ENCODE measurements around the gene FOXG1.

The FOXG1 gene

GRCh38 chr14:28766469-28766955 lies at the start of gene FOXG1:
TSS of gene FOXG1 (plus strand) at chr14:28766787. CDS start at chr14:28767280, 493 bp downstream.
- no peak for DNase-seq

DNA sequence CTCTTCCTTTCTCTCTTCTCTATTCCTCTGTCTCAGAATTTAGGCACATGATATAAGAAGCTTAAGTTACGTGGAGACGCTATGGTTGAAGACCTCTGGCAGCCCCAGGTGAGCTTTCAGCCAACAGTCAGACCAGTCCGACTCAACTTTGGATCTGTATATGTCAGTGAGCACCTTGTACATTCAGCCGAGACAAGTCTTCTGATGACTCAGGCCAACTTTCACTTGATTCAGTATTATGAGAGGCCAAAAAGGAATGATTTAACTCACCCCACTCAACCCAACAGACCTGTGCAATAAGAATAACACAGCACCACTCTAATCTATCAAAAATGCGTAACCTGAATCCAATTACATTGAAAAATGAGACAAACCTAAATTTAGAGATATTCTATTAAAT lies 47.5 kb upstream of the FOXG1 start:
- no peak for DNase-seq

- no peak for DNase-seq
Observed at GRCh38 chr14:28731358-28731757, 35.2 kb upstream of the FOXG1 start.

GRCh38 chr14:28742171-28742846 lies 24.3 kb upstream of the FOXG1 start:
- DNase-seq = no peak

DNA sequence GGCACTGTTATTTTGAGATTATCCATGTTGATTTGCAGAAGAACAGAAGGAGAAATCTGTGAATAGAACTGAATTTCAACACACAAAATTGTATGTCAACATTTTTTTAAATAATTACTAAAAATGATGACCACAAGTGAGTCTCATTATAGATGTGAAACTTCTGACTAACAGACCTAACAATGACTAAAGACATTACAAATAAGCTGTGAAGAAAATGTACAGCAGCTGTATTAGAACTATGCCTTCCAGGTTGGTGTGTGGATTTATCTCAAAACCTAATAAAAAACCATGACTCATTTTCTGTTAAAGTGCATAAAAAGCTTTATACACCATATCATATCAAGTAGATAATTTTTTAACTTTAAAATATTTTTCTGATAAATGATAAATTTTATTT lies 22.5 kb upstream of the FOXG1 start:
- no peak for DNase-seq

DNA sequence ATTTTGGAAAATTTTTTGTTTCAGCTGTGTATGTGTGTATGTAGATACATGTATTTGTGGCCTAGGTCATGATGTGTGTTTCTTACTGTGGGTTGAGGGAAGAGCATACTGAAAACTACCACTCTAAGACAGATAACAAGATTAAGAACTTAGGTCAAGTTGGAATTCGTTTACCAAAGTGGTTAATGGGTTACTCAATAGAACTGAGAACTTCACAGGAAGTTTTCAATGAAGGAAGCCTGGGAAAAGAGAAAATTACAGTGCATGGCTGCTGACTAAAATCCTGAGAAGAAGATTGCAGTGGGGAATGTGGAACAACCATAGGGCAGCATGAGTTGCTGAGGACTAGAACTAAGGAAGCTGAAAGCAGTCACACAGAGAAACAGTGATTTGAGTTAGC lies 21.4 kb upstream of the FOXG1 start:
- DNase-seq = no peak

GRCh38 chr14:28746247-28746646 lies 20.3 kb upstream of the FOXG1 start:
- DNase-seq = no peak

DNA sequence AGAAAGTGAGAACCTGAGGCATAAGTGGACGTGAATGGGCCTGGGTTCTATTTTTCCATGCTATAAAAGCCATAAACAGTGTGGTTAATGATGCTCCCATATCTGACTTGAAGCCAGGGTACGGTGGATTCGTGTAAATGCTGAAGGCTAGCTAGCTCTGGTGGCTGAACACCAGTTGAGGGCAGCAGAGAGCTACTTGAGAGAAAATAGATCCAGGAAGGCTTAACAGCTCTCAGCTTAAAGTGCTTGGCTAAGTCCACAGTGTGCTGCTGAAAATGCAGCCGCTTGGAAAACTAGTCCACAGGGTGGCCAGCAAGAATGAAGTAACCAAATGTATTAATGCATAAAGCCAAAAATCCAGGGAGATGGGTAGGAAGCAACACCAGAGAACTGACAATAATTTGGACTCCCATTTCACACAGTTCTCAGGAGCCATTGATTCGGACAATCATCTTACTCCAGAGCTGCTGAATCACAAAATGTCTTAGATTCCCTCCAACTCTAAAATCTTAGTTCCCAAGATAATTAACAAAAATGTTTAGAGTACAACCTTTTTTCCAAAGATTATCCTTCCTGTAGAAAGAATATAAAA lies 15.0 kb upstream of the FOXG1 start:
- peak; percentile 68 for DNase-seq

DNA sequence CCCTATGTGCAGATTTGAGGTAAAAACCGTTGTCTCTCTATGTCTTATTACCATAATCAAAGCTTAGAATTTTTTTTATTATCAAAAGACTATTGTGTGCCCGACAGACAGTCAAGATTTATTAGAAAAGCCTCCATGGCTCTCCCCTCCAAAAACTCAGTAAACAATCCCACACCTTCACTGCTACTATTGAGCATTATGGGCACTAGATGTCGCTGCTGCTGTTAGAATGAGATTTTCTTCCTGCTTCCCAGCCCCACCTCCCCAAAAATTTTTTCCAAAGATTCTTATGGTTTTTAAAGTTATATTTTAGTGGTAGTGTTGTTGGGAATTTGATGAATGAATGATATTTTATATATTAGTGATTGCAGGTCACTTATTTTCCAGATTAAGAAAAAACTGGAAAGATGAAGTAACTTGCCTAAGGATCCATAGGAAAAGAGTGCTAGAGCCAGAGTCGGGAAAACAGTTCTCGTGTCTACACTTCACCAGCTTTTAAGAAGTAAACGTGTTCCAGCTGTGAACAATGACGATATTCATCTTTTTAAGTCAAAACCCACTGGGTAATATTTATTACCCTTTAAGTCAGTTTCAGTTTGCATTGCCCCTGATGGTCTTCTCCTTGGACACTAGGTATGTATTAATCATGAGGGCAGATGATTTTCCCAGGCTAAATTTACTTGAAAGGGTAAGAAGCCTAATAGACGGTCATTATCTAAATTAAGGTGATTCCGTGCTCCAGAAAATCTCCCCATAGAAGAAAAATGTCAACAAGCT lies 12.2 kb upstream of the FOXG1 start:
- DNase-seq = peak; percentile 63

DNA sequence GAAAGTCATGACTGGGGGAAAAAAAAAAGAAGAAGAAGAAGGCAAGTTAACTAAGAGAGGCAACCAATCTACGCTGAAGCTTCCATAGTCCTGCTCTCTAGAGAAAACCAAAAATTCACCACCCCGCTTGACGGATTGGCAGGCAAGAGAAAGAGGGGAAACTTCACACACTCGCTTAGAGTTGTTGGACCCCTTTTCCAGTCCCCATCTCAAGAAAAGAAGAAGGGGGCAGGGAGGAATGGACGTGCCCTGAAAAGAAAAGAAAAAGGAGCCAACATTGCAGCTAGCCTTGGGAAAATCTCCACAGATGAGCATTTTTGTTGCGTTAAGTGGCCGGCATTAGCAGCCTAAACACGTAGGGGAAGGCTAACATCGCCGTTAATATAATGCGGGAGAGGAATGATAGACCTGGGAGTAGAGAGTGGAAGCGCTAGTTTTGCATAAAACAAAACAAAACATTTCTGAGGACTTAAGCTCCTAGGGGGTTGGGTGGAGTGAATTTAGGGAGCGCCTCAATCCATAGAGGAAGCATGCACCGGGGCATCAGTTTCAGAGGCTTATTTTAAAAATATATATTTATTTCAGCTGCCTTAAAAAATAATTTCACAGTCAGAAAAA lies 11.3 kb upstream of the FOXG1 start:
- no peak for DNase-seq

- no peak for DNase-seq
Observed at GRCh38 chr14:28755884-28756268, 10.7 kb upstream of the FOXG1 start.

DNA sequence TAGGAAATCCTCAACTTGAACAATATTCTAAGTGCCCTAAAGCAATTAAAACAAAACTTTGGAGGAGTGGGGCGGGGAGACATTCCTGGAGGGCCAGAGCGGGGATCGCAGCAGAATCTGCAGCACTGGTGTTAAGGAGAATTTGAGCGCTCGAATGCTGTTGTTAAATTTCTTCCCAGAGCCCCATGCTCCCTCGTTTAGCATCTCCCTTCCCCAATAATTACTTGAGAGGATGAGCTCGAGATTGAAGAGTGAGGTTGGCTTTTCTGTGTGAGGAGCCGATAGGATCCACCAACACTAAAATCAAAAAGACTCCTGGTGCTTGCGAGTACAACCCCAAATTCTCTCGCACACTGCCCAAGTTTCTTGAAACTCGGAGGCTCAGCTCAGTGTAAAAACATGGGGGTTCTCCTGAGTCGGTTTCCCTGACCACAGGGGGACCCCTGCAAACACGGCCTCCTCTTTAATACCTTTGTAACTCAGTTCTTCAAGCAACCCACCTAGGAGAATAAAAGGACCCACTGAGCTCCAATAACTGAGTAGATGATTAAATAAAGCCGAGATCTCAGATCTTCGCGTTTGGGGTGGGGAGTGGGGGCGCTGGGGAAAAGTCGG lies 10.2 kb upstream of the FOXG1 start:
- no peak for DNase-seq

DNA sequence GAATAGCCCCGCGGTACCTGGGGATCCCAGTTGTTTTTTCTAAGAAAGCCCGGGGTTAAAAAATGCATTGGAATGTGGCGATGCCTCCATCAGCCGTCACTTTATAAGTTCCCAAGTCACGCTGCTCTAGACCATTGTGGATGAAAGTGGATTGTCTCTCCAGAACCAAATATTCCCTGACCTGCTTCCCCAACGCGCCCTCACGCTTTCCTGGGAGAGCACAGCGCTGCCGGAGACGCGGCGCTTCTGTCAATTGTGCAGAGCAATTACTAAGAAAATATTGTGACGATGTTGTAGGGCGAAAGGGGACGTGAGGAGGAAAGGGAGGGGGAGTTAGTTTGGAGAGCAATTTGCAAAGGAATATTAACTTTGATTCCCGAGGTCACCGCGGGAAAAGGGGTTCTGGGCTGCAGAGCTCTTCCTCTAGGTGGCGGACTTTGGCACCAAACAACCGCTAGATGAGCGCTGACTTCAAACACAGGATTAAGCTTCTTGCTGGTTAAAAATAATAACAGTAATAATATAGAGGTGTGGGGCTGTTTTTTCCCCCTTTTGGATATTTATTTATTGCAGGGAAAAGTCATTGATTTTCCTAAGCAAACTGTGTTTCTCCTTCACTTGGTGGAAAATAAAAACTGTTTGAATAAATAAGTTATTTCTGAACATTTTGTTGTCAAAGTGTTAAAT lies 9.6 kb upstream of the FOXG1 start:
- peak; percentile 52 for DNase-seq

DNA sequence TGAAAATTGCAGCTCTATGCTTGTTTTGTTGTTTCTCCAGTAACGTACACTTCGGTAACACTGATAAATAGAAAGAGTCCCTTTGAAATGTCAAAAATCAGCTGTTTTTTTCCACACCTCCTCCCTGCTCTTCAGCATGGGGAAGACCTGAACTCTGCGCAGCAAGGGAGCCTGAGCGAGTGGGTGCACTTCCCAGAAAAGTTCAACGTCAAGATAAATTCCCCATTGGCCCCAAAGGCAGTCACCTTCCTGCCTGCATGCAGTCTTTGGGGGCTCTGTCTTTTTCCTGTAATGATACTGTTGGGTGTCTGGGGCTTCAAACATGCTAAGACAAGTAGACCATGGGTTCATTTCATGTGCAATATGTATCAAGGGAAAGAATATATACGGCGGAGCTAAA lies 8.8 kb upstream of the FOXG1 start:
- DNase-seq = no peak

GRCh38 chr14:28758253-28758884 lies 8.2 kb upstream of the FOXG1 start:
- no peak for DNase-seq

- no peak for DNase-seq
Observed at GRCh38 chr14:28758885-28759652, 7.5 kb upstream of the FOXG1 start.

GRCh38 chr14:28759653-28760313 lies 6.8 kb upstream of the FOXG1 start:
- no peak for DNase-seq

DNA sequence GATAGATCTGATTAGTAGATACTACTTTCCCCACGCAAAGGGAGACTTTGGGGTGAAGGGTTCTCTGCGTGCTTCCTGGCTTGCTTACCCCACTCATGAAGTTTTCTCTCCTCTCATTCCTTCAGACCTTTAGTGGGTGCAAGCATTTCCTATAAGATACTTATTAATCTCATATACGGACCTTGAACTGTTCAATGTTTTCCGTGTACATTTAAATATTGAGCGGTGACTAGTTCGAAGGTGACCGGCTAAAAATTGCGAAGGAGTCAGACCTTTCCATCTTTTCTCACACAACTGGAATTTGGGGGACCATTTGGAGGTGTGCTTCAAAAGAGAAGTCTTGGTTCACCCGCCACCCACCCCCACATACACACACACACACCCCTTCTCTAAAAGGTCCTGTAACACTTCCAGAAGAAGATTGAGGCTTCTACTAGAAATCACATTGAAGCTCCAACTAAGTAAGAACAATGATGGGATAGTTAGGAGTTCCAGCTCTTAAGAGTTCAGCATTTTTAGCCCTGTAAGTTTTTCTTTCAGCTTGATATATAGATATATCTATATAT lies 6.1 kb upstream of the FOXG1 start:
- DNase-seq = no peak

DNA sequence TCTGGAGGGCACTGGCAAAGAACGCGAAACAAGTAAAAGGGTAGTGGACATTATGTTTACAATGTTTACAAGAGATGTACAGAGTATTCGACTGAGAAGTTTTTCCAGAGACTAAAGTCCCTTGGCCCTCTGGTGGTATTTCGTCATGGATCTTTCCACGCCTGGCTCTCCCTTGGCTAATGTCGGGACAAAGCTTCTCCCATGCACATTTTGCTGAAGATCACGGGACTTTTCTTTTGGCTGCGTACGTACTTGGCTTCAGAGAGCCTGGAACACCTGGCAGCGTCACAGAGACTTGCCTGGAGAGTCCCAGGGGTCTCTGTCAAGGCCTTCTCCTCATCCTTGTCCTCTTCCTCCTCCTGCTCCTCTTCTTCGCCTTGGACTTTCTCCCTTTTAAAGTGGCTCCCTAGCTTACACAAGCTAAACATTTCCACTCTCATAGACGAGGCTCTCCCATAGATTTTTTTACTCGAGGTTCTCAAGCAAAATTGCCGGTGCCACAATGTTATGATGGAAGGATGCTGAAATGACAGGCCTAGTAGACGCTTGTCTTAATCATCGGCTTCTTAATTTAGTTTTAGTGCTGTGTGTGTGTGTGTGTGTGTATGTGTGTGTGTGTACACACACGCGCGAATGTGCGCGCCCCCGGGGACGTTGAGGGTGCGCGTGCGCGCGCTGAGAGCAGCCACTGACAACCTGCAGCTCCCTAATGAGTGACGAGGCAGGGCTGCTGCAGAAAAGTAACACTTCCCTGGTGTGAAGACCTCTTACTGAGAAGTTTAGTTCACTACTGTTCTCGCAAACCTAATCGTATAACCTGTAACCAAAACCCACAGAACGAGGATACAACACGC lies 4.9 kb upstream of the FOXG1 start:
- no peak for DNase-seq
